NCI-H1105 treated with DMSO at 0.1 percent for 48 hours (cell line): ENCODE results near the gene OSCAR.

Source experiments
- DNase-seq: peaks from one replicate; lab custom pipeline; 2025; lab: John Stamatoyannopoulos, UW

OSCAR gene

GRCh38 chr19:54100561-54100960 is at the start of gene OSCAR:
Gene OSCAR (minus strand): TSS chr19:54100803. CDS start chr19:54100792, 11 bp downstream.
- DNase-seq = no peak

GRCh38 chr19:54149021-54149812 is 48.6 kb upstream of the OSCAR start:
- DNase-seq = no peak

- DNase-seq = no peak
Observed at GRCh38 chr19:54148158-54148557, 47.6 kb upstream of the OSCAR start.

GRCh38 chr19:54147676-54148075 is 47.1 kb upstream of the OSCAR start:
- DNase-seq = no peak

- DNase-seq = no peak
Observed at GRCh38 chr19:54145541-54146158, 45.0 kb upstream of the OSCAR start.

- no peak for DNase-seq
Observed at GRCh38 chr19:54142166-54142780, 41.7 kb upstream of the OSCAR start.

- DNase-seq = no peak
Observed at GRCh38 chr19:54141356-54141755, 40.8 kb upstream of the OSCAR start.

GRCh38 chr19:54138489-54139256 is 38.1 kb upstream of the OSCAR start:
- no peak for DNase-seq

- DNase-seq = no peak
Observed at GRCh38 chr19:54137699-54138488, 37.3 kb upstream of the OSCAR start, which contains the start of gene CNOT3. Gene CNOT3 (plus strand): TSS chr19:54137762. CDS start chr19:54142979, 5,217 bp downstream.

GRCh38 chr19:54136864-54137698 is 36.5 kb upstream of the OSCAR start:
- DNase-seq = peak; percentile 100

GRCh38 chr19:54136086-54136863 is 35.7 kb upstream of the OSCAR start:
- DNase-seq = no peak

GRCh38 chr19:54133957-54134590 is 33.5 kb upstream of the OSCAR start:
- DNase-seq = no peak

- DNase-seq = peak; percentile 51
Observed at GRCh38 chr19:54133312-54133956, 32.8 kb upstream of the OSCAR start.

GRCh38 chr19:54129617-54129996 is 29.0 kb upstream of the OSCAR start:
- no peak for DNase-seq

GRCh38 chr19:54128796-54129616 is 28.4 kb upstream of the OSCAR start:
- DNase-seq = no peak

- DNase-seq = no peak
Observed at GRCh38 chr19:54128441-54128725, 27.8 kb upstream of the OSCAR start.

GRCh38 chr19:54127688-54128440 is 27.3 kb upstream of the OSCAR start:
- DNase-seq = no peak
